Renal cortex interstitium (tissue), 11 donors: ENCODE measurements around the gene TRPM3. TPM values are rescaled to one million over a fixed set of nuclear protein-coding genes. Genes with fewer than 3 reads are reported as not detected.
A peak's percentile ranks its signal among the peaks of the same experiment; 100 is the strongest.

Experiments used
- DNase-seq, 11 donors: peaks; one replicate each; pipeline ENCODE4 v3.0.0-alpha.2; 2013; ENCODE audit warnings: low read depth in 9 of 11, low spot score in 4 of 11; ENCODE audit errors: extremely low read depth in 1 of 11
- polyA plus RNA-seq, 3 donors: library from polyadenylated mRNA; unstranded; fragments of 120-200 nt; gene quantifications; one replicate each; pipeline ENCODE4 v1.2.1, GENCODE V29; 2013; ENCODE audit not compliant: insufficient read length in 3 of 3

Gene TRPM3
- polyA plus RNA-seq, 3 donors = 12.4 to 14.9 (median 13.2) TPM

- no peak for DNase-seq
These were observed 157.9 kb downstream of the TRPM3 start for GRCh38 chr9:70963554-70963953.

- DNase-seq = no peak
These were observed 158.5 kb downstream of the TRPM3 start for GRCh38 chr9:70962761-70963440.

GRCh38 chr9:70959366-70959765 is 162.1 kb downstream of the TRPM3 start:
- peak in 1 of 11 donors; percentile 2 for DNase-seq

GRCh38 chr9:70954596-70955143 is 166.8 kb downstream of the TRPM3 start:
- no peak for DNase-seq

- DNase-seq = no peak
These were observed 167.3 kb downstream of the TRPM3 start for GRCh38 chr9:70954126-70954525.

- DNase-seq = no peak
These were observed 169.4 kb downstream of the TRPM3 start for GRCh38 chr9:70951749-70952727.

GRCh38 chr9:70950270-70950669 is 171.2 kb downstream of the TRPM3 start:
- DNase-seq = no peak

GRCh38 chr9:70949239-70949638 is 172.2 kb downstream of the TRPM3 start:
- no peak for DNase-seq

GRCh38 chr9:70948744-70949143 is 172.7 kb downstream of the TRPM3 start:
- DNase-seq = no peak

- DNase-seq = no peak
These were observed 173.9 kb downstream of the TRPM3 start for GRCh38 chr9:70947511-70947910.

GRCh38 chr9:70947086-70947485 is 174.3 kb downstream of the TRPM3 start:
- no peak for DNase-seq

GRCh38 chr9:70945301-70945700 is 176.1 kb downstream of the TRPM3 start:
- DNase-seq = no peak

GRCh38 chr9:70941191-70941590 is 180.2 kb downstream of the TRPM3 start:
- no peak for DNase-seq

GRCh38 chr9:70940605-70941004 is 180.8 kb downstream of the TRPM3 start:
- DNase-seq = no peak

- DNase-seq = no peak
These were observed 184.9 kb downstream of the TRPM3 start for GRCh38 chr9:70936536-70936935.

- DNase-seq = no peak
These were observed 185.6 kb downstream of the TRPM3 start for GRCh38 chr9:70935856-70936255.

GRCh38 chr9:70934642-70935041 is 186.8 kb downstream of the TRPM3 start:
- no peak for DNase-seq

GRCh38 chr9:70933321-70933720 is 188.1 kb downstream of the TRPM3 start:
- no peak for DNase-seq

GRCh38 chr9:70932097-70932496 is 189.3 kb downstream of the TRPM3 start:
- DNase-seq = no peak

GRCh38 chr9:70927530-70927929 is 193.9 kb downstream of the TRPM3 start:
- DNase-seq = no peak
